WERI-Rb-1 (cell line): Measurements from ENCODE around the gene LHFPL6.

ENCODE experiments used
- DNase-seq: peaks from one replicate; pipeline ENCODE4 v3.0.0-alpha.2; 2020
- H3K27ac ChIP-seq: fragments of 250-450 bp; sonication (Bioruptor Pico); 2 replicates; pipeline ENCODE4 v1.5.1; 2020; ENCODE audit warnings: mild to moderate bottlenecking, moderate library complexity
- H3K27me3 ChIP-seq: fragments of 250-450 bp; sonication (Bioruptor Pico); 2 replicates; pipeline ENCODE4 v1.5.1; 2021; ENCODE audit warnings: mild to moderate bottlenecking, low read depth, moderate library complexity; ENCODE audit not compliant: insufficient read depth, severe bottlenecking
- H3K36me3 ChIP-seq: fragments of 250-450 bp; sonication (Bioruptor Pico); 2 replicates; pipeline ENCODE4 v1.5.1; 2020; ENCODE audit warnings: mild to moderate bottlenecking, moderate library complexity
- H3K4me3 ChIP-seq: 2 replicates; pipeline ENCODE4 v1.5.1; 2011; ENCODE audit warnings: low read depth, mild to moderate bottlenecking, control low read depth, low read length
- H3K9me3 ChIP-seq: fragments of 250-450 bp; sonication (Bioruptor Pico); 2 replicates; pipeline ENCODE4 v1.5.1; 2021; ENCODE audit warnings: mild to moderate bottlenecking, moderate library complexity; ENCODE audit not compliant: severe bottlenecking
- CTCF ChIP-seq: IDR thresholded peaks from 2 replicates; pipeline ENCODE4 v1.5.1; 2011; ENCODE audit warnings: low read depth, mild to moderate bottlenecking, control low read depth, inconsistent platforms, low read length

The LHFPL6 gene

GRCh38 chr13:39505151-39505550 lies 97.8 kb downstream of the LHFPL6 start:
- TF ChIP-seq CTCF = no peak
- Histone ChIP-seq H3K27me3 (no peaks in the 10 kb centered on the region), H3K36me3 (no peaks in the 10 kb centered on the region), H3K4me3 (no peak overlapping the region), H3K9me3 (no peaks in the 10 kb centered on the region), H3K27ac (no peak overlapping the region)
- DNase-seq = no peak

- no peak overlapping the region for H3K4me3 ChIP-seq
- no peaks in the 10 kb centered on the region for H3K36me3 ChIP-seq
- no peaks in the 10 kb centered on the region for H3K9me3 ChIP-seq
- no peak for TF ChIP-seq CTCF
- DNase-seq = no peak
- no peak overlapping the region for H3K27ac ChIP-seq
- H3K27me3 ChIP-seq = no peaks in the 10 kb centered on the region
Measured at GRCh38 chr13:39503048-39503447, 99.9 kb downstream of the LHFPL6 start.

- no peak overlapping the region for H3K4me3 ChIP-seq
- no peak for TF ChIP-seq CTCF
- DNase-seq = no peak
Measured at GRCh38 chr13:39501702-39502324, 101.2 kb downstream of the LHFPL6 start.

GRCh38 chr13:39499604-39500003 lies 103.4 kb downstream of the LHFPL6 start:
- TF ChIP-seq CTCF = no peak
- Histone ChIP-seq H3K36me3 (no peaks in the 10 kb centered on the region), H3K9me3 (no peaks in the 10 kb centered on the region), H3K27ac (no peak overlapping the region), H3K27me3 (no peaks in the 10 kb centered on the region), H3K4me3 (no peak overlapping the region)
- no peak for DNase-seq

More at GRCh38 chr13:39501702-39502324, 101.2 kb downstream of the LHFPL6 start:
- H3K27me3 ChIP-seq = no peaks in the 10 kb centered on the region
- no peaks in the 10 kb centered on the region for H3K9me3 ChIP-seq
- H3K27ac ChIP-seq = no peak overlapping the region
- no peaks in the 10 kb centered on the region for H3K36me3 ChIP-seq

- Histone ChIP-seq H3K27me3 (no peaks in the 10 kb centered on the region), H3K4me3 (no peak overlapping the region), H3K27ac (no peak overlapping the region), H3K36me3 (no peaks in the 10 kb centered on the region), H3K9me3 (no peaks in the 10 kb centered on the region)
- no peak for TF ChIP-seq CTCF
- DNase-seq = no peak
Measured at GRCh38 chr13:39498471-39499114, 104.4 kb downstream of the LHFPL6 start.
